ENCODE data around the gene DFFB.
A peak's percentile ranks its signal among the peaks of the same experiment; 100 is the strongest.

DFFB gene

GRCh38 chr1:3895279-3895950 lies 38.1 kb downstream of the DFFB start:
- H3K27ac ChIP-seq = no peak overlapping the region
- no peak for TF ChIP-seq CTCF (conservative IDR thresholded peaks at IDR 0.05)
- TF ChIP-seq ZFX (IDR thresholded peaks at IDR 0.05) = no peak

- TF ChIP-seq ZFX (IDR thresholded peaks at IDR 0.05) = no peak
- no peak for TF ChIP-seq CTCF (conservative IDR thresholded peaks at IDR 0.05)
- H3K27ac ChIP-seq = no peak overlapping the region
These were observed 38.7 kb downstream of the DFFB start for GRCh38 chr1:3895951-3896325.

GRCh38 chr1:3896396-3897000 lies 39.2 kb downstream of the DFFB start:
- TF ChIP-seq ZFX (IDR thresholded peaks at IDR 0.05) (no peak), CTCF (conservative IDR thresholded peaks at IDR 0.05) (no peak)
- H3K27ac ChIP-seq = no peak overlapping the region

GRCh38 chr1:3898475-3898735 lies 41.1 kb downstream of the DFFB start:
- no peak for TF ChIP-seq ZFX (IDR thresholded peaks at IDR 0.05)
- no peak for TF ChIP-seq CTCF (conservative IDR thresholded peaks at IDR 0.05)
- H3K27ac ChIP-seq = no peak overlapping the region

- TF ChIP-seq ZFX (IDR thresholded peaks at IDR 0.05) (no peak), CTCF (conservative IDR thresholded peaks at IDR 0.05) (no peak; the same call in 1 of the 2 replicates)
These were observed 41.9 kb downstream of the DFFB start for GRCh38 chr1:3898994-3899753.

GRCh38 chr1:3899754-3900149 lies 42.5 kb downstream of the DFFB start:
- TF ChIP-seq ZFX (IDR thresholded peaks at IDR 0.05) (peak; percentile 89), CTCF (conservative IDR thresholded peaks at IDR 0.05) (no peak)
- H3K27ac ChIP-seq = peak overlapping the region; percentile 95

More at GRCh38 chr1:3898994-3899753, 41.9 kb downstream of the DFFB start:
- peak overlapping the region; percentile 95 for H3K27ac ChIP-seq

Data from C4-2B (cell line).